ENCODE measurements around the gene SAA4. TPM values are rescaled to one million over a fixed set of nuclear protein-coding genes. Genes with fewer than 3 reads are reported as not detected.
"Not testable (repeated sequence)": the region's sequence is repeated elsewhere in the genome, so short reads cannot be mapped to it uniquely, and the experiment has no call there.

SAA4 gene
- total RNA-seq, 2 donors from 2014 or later = not detected

DNA sequence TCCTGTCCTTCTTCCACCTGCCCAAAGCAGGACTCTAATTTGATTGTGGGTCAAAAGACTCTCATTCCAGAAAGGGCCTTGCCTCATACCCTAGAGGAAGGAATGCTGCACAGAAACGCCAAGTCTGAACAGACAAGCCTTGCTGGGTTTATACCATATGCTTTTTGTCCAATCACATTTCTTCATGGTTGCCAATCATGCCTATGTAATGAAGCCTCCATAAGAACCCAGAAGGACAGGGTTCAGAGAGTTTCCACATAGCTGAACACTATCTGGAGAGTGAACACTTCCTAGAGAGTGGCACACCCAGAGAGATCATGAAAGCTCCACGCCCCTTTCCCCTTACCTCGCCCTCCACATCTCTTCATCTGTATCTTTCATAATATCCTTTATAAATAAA lies 16.6 kb upstream of the SAA4 start:
- intact Hi-C loops (cut with DNase I, micrococcal nuclease) = no loop called here
- ATAC-seq = peak; percentile 82
- no peak for DNase-seq

DNA sequence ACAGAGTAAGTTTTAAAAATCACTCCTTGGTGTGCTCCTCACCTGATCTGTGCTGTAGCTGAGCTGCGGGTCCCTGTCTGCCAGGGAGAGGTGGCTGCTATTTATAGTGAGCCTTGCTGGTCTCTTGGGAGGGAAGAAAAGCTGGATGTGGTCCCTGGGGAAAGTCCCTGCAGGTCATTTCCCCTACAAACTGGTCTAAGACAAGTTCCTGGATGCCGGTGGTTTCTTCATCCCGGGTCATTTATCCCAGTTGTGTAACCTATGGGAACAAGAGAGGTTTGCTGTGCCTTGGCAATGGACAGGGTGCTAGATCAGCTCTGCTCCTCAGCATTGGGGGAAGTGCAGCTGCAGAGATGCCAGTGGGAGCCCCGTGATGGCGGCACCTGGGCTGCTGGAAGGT lies 12.0 kb upstream of the SAA4 start, which contains the start of gene SAA2:
TSS of gene SAA2 (minus strand) at position 108 of the 400 bp plus-strand sequence. CDS start 657 bp downstream, outside the sequence.
- DNase-seq (no peak), ATAC-seq (no peak)
- intact Hi-C loops (cut with DNase I, micrococcal nuclease) = no loop called here

DNA sequence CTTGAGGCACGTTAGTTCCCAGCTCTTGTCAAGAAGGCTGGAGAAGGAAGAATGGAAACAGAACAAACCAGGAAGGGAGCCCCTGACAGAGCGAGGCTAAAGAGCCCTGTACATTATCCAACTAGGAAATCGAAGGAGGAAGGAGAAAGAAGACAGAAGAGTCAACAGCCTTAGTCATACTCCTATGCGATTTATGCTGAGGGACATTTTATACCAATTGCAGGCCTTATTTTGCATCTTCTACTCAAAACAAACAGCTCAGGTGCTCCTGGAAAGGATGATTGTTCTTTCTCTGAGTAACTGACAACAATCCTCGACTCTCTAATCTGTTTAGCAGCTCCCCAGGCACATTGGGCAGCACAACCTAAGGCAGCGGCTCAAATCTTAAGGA lies 10.6 kb upstream of the SAA4 start:
- DNase-seq; intact Hi-C loops (cut with DNase I, micrococcal nuclease): not testable (repeated sequence)
- peak; percentile 49 for ATAC-seq

DNA sequence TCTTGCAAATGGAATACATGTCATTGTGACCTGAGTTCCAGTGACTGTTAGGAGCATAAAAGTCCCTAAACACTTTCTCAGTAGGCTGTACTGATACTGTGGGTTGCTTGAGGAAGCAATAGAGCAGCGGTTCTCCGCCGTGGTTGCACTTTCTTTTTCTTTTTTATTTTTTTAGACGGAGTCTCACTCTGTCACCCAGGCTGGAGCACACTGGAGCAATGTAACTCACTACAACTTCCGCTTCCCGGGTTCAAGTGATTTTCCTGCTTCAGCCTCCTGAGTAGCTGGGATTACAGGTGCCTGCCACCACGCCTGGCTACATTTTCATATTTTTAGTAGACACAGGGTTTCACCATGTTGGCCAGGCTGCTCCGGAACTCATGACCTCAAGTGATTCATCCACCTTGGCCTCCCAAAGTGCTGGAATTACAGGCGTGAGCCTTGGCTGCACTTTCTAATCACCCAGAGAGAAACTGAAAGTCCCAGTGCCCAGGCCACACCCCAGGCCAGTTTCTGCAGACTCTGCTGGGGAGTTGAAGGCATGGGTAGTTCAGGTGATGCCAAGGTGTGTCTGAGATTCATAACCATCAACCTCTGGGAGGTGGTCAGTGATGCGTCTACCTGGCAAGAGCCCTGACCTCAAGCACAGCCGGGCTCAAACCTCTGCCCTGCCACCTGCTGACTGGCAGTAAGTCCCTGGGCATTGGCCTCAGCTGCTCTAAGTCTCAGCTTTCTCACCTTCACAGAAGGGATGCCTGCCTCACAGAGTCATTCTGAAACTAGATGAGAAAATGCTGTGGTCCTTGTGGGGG lies 10.0 kb upstream of the SAA4 start:
- peak; percentile 91 for ATAC-seq

DNA sequence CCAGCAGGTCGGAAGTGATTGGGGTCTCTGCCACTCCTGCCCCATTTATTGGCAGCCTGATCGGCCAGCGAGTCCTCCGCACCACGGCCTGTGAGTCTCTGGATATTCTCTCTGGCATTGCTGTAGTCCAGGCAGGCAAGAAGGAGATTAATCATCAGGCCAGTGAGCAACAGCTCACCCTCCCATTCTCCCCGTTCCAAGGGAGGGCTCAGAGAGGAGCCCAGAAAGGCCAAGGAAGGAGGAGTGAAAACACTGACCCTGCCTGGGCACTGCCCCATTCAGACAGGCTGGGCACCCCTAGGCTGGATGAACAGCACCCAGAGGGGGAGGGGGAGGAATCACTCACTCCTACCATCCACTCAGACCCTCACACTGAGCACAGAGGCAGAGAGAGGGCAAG lies 8.8 kb upstream of the SAA4 start:
- no peak for ATAC-seq
- intact Hi-C loops (cut with DNase I, micrococcal nuclease) = no loop called here
- DNase-seq = no peak

More for the DNA sequence above, 10.0 kb upstream of the SAA4 start:
- intact Hi-C loops (cut with DNase I, micrococcal nuclease); DNase-seq: not testable (repeated sequence)

DNA sequence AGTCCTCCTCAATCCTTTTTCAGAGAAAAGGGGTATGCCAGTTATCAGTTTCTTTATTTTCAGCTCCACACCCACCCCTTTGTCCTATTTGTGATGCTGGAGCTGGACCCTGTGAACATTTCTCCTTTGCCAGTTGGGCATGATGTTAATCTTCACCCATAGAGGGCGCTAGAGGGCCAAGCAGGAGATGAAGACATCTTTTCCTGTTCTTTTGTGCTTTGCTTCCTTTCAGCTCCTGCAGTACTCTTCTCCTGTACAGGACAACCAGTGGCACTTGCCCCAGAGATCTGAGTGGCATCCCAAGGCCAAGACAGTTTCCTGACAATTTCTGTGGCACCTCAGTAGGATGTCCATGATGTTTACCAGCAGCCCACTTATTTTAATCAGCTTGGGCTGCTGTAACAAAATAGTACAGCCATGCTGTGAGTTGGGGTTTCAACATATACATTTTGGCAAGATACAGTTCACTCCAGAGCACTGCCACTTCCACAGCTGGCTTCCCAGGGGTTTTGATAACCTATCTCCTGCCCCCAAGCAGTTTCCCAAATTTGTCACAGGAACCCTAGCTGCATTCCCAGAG lies 7.3 kb upstream of the SAA4 start:
- ATAC-seq (peak; percentile 62), DNase-seq (peak; percentile 46 to 61)
- intact Hi-C loops (cut with DNase I, micrococcal nuclease) = no loop called here

DNA sequence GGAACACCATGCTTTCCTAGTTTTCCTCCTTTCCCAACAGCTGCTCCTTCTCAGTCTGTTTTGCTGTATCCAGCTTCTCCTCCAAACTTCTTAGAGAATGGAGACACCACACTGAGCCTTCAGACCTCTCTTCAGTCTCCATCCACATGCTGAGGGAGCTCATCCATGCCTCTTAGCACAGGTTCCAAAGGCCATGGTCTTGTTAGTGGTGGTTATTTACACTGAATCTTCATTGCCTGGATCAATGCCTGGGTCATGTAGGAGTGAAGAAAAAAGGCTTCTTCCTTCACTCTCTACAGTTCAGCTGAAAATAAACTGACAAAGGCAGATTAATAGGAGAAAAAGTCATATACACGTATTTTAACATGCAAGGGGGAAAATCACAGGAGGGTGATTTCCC lies 3.1 kb upstream of the SAA4 start:
- intact Hi-C loops (cut with DNase I, micrococcal nuclease) = no loop called here
- no peak for DNase-seq
- ATAC-seq = no peak

DNA sequence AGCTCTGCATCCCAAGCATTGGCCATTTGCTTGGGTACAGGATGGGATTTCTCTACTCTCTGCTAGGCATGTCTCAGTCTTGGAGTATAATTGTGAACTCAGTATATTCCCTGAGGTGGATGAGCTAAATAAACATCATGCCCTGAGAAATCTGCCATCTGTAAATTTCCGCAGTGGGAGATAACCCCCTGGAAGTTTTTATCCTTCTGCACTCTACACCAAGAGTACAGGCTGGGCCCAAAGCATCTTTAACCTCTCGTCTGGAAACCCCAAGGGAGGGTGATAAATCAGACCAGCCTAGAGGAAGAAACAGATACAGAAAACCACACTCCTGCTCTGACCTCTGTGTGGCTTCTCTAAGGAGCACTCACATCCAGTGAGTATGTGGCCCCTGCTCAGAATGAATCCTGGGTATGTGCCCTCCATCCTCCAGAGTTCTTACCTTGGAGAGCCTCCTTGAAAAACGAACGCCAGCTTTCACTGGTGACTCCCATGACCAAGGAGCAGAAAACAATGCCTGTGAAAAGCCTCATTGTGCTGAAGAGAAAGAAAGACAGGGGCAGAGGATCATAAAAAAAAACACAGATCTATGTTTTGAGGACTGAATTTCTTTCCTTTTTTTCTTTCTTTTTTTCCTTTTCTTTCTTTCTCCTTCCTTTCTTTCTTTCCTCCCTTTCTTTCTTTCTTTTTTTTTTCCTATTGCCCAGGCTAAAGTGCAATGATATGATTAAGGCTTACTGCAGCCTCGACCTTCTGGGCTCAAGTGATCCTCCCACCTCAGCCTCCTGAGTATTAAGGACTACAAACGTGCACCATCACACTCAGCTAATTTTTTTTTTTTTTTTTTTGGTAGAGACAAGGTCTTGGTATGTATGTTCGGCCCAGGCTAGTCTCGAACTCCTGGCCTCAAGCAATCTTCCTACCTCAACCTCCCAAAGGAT lies 938 bp downstream of the SAA4 start:
- intact Hi-C loops (cut with DNase I, micrococcal nuclease) = no loop called here
- no peak for ATAC-seq
- DNase-seq = no peak

DNA sequence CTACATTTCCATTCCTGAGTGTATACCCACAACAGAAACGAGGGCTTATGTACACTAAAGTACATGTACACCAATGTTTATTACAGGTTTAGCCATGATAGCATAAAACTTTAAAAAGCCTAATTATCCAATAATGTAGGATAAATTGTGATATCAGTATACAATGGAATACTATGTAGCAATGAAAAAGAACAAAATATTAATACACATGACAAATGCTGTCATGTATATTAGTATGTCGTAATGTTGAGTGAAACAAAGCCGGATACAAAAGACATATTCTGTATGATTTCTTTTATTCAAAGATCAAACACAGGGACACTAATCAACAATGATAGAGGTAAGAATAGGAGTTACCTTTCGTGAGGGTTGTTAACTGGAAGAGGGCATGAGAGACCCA lies 2.7 kb downstream of the SAA4 start:
- intact Hi-C loops (cut with DNase I, micrococcal nuclease) = no loop called here

DNA sequence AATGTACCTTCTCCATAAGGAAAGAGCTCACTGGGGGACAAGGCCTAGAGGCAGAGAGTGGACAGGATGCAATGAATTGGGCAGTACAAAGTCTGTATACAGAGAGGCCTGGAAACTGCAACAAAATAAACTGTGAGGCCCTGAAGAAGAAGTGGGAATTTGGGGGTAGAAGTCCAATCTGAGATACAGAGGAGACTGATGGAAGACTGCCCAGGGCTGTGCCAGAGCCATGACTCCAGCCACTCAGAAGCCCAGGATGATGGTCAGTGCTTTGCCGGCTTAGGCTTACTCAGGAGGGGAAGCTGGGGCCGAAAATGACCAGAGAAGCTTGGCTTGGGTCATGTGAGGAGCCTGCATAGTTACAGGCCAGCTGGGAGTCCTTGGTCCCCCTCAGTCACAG lies 5.7 kb downstream of the SAA4 start:
- intact Hi-C loops (cut with DNase I, micrococcal nuclease) = no loop called here
- ATAC-seq (no peak), DNase-seq (no peak)

More for the DNA sequence above, 2.7 kb downstream of the SAA4 start:
- DNase-seq (no peak), ATAC-seq (no peak)

DNA sequence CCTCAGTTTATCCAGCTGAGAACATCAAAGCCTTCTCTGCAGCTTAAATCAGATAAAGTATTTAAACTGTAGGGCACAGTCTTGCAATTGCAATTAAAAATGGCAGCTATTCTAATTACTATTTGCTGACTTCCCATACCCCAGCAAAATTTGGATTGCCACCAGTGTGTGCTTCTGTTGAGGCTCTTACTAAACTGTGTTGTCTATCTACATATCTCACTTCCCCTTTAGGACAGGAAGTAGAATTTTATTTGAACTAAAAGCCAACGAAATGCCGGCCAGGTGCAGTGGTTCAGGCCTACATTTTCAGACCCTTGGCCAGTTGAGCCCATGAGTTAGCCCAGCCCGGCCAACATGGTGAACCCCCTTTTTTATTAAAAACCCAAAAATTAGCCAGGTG lies 7.1 kb downstream of the SAA4 start:
- ATAC-seq (no peak), DNase-seq (no peak)
- intact Hi-C loops (cut with DNase I, micrococcal nuclease) = no loop called here

DNA sequence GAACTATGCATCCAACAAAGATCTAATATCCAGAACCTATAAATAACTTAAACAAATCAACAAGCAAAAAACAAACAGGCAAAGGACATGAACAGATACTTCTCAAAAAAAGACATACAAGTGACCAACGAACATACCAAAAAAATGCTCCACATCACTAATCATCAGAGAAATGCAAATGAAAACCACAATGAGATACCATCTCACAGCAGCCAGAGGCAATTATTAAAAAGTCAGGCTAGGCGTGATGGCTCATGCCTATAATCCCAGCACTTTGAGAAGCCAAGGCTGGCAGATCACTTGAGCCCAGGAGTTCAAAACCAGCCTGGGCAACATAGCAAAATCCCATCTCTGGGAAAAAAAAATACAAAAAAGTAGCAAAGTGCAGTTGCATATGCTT lies 10.7 kb downstream of the SAA4 start:
- intact Hi-C loops (cut with DNase I, micrococcal nuclease) = no loop called here
- ATAC-seq = no peak
- DNase-seq = no peak

DNA sequence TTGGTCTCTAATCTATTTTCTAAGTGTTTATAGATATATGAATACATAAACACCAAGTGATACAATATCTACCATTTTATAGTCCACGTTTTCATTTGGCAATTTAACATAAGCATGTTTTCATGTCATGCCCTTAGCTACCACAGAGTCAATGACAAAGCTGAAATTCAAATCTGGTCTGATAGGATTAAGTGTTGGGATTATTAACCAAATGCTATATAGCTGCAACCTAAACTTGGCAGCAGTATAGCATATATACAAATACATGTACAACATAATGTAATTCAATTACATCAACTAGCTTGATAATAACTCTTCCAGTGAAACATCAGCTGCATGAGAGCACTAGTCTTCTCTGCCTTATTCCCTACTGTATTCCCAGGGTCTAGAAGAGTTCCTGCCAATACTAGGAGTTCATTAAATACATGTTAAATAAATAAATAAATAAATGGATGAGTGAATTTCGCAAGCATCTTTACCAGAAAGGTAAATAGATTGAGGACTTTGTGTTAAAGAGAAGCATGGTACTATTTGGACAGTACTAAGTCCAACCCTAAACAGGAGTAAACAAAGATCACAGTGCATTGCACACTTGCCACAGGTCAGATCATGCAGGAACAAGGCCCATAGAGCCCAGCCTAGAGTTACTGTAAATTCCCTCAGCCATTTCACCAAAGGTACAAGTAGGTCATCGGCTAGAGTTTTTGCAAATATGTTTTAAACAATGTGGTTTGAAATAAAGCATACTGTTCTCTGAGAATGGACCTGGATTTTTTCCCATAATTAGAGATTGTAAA lies 12.8 kb downstream of the SAA4 start:
- ATAC-seq (no peak), DNase-seq (no peak)
- intact Hi-C loops (cut with DNase I, micrococcal nuclease) = no loop called here

DNA sequence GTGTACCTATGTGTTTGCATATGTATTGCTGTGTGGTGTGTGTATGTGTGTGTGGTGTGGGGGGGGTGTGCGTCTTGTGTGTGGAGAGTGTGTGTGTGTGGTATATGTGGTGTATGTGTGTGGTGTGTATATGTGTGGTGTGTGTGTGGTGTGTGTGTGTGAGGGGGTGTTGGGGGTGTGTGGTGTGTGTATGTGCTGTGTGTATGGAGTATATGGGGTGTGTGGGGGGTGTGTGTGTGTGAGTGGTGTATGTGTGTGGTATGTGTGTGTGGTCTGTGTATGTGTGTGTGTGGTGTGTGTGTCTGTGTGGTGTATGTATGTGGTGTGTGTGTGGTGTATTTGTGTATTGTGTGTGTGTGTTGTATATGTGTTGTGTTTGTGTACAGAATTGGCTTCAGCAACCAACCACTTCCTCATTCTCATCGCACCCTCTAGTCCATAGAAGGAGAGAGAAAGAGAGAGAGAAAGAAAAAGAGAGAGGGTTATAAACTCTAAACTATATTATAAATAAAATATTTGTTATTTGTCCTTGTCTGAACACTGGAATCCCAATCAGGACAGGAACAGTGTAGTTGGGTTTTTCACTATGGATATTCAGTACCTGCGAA lies 13.7 kb downstream of the SAA4 start:
- ATAC-seq (no peak), DNase-seq (no peak)
- intact Hi-C loops (cut with DNase I, micrococcal nuclease) = no loop called here

DNA sequence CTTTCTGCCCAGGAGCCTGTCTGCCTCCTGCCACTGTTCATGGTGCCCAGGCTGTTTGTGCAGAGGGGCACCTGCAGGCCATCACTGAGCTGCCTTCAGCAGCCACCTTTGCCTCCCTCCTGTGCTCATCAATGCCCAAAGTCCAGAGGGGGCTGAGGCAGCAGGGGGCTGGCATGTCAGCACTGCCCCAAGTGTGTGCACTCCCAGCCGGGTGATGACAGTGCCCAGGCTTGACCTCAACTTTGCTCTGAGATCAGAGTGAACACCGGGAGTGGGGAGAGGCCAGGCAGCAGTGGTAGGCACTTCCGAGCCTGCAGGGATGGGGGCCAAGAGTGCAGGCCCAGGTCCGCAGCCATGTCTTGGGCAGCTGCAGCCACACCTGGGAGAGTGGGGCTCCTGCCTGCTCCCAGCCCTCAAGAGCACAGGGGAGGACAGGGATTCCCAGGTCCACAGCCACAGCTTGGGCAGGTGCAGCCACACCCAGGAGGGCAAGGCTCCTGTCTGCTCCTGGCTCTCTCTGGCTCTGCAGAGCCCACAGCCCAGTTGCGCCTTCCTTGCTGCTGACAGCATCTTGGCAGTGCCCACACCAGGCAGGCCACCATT lies 15.2 kb downstream of the SAA4 start:
- no peak for DNase-seq
- intact Hi-C loops (cut with DNase I, micrococcal nuclease) = no loop called here
- no peak for ATAC-seq

DNA sequence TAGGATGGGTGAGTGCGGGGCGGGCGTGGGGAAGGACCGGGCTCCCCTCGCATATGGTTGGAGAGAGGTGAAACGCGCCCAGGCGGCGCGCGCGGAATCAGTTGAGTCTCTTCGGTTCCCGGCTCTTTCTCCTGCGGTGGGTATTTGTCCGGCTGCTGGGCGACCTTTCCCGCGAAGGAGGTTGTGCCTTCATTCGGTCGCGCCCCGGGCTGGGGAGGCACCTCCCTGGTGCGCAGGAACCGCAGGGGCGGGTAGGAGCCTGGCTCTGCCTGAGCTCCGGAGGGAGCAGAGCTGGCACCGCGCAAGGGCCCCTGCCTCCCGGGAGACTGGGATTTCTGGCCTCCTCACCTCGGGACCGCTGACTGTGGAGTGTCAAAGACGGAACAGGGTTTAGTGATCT lies 27.5 kb downstream of the SAA4 start:
- DNase-seq (no peak), ATAC-seq (no peak)
- intact Hi-C loops (cut with DNase I, micrococcal nuclease) = no loop called here

DNA sequence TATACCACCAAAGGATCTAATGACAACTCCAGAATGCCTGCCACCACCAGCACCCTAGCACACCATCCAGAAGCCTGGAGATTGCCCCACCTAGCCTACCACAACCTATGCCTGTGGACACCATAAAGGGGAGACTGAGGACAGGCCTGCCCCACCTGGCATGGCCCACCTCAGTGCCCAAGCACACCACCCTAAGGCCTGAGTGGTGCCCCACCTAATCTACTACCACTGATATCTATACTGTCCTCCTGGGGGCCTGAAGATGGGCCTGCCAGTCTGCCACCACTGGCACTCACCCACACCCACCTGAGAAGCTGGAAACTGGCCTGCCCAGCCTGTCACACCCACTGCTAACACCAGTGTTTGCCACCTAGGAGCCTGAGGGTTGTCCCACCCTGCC lies 31.8 kb downstream of the SAA4 start:
- intact Hi-C loops (cut with DNase I, micrococcal nuclease) = no loop called here
- ATAC-seq (no peak), DNase-seq (no peak)

DNA sequence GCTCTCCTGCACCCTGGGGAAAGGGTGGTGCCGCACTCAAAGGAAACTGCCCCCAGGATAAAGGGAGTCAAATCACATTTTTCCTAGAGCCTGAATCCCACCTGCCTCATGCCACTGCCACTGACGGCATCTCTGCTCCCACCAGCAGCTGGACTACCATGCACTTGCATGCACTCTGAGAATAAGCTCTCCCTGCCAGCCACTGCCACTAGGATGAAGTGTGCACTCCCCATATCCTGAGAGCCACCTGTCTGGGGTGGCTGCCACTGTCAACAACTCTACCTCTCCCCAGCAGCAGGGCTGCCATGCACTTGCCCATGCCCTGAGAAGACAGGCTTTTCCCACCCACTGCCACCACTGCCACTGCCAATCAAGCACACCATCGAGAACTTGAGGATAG lies 32.4 kb downstream of the SAA4 start:
- DNase-seq = no peak
- ATAC-seq = no peak
- intact Hi-C loops (cut with DNase I, micrococcal nuclease) = no loop called here

All from left colon (tissue), 2 donors.